GM20431 (cell line): ENCODE data around the gene CYP2D6.
"Not testable (repeated sequence)": the region's sequence is repeated elsewhere in the genome, so short reads cannot be mapped to it uniquely, and the experiment has no call there.

Source experiments
- in situ Hi-C: fragments of 300-500 bp; cut with MseI, MboI; formaldehyde crosslinking; loops from one replicate; pipeline ENCODE4 v1.15.0; 2020; ENCODE audit warnings: low sequenced_read_pairs; ENCODE audit not compliant: unreplicated experiment

CYP2D6 gene

DNA sequence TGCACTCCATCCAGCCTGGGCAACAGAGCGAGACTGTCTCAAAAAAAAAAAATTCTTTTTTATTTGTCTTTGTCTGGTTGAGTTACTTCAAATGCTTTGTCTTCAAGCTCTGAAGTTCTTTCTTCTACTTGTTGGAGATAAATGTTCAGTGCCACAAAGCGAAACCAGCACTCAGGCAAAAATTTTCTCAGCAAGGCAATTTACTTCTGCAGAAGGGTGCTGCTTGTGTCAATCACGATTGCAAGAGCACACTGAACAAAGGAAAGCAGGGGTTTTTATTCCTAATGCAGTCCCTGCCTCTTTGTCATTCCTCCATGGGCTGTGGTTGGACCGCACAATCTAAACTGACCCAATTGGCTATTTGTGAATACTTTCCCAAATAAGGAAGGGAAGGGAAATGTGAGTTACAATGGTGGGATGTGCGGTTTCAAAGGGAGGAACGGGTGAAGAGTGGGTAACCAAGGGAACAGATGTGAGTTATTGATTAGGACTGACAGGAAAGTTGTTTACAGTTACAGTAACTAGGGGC lies 26.2 kb downstream of the CYP2D6 start:
- in situ Hi-C loops, result not testable (repeated sequence)

- in situ Hi-C loops, result no loop called here
These were observed 29.4 kb downstream of the CYP2D6 start for GRCh38 chr22:42101199-42101598.

DNA sequence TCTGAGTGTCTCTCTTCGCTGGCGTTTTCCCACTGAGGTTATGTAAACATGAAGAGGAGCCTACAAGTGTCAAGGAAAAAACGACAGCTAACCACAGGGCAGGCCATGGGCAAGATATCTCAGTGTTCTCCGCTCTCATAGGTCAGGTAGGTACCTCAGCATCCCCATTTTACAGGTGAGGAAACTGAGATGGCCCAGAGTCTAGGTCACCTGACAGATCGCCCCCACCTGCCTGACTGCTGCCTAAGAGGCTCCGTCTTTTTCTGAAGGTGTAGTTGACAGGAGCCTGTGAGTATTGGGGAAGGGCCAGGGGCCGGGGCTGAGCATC lies 39.2 kb downstream of the CYP2D6 start:
- in situ Hi-C loops, result no loop called here

DNA sequence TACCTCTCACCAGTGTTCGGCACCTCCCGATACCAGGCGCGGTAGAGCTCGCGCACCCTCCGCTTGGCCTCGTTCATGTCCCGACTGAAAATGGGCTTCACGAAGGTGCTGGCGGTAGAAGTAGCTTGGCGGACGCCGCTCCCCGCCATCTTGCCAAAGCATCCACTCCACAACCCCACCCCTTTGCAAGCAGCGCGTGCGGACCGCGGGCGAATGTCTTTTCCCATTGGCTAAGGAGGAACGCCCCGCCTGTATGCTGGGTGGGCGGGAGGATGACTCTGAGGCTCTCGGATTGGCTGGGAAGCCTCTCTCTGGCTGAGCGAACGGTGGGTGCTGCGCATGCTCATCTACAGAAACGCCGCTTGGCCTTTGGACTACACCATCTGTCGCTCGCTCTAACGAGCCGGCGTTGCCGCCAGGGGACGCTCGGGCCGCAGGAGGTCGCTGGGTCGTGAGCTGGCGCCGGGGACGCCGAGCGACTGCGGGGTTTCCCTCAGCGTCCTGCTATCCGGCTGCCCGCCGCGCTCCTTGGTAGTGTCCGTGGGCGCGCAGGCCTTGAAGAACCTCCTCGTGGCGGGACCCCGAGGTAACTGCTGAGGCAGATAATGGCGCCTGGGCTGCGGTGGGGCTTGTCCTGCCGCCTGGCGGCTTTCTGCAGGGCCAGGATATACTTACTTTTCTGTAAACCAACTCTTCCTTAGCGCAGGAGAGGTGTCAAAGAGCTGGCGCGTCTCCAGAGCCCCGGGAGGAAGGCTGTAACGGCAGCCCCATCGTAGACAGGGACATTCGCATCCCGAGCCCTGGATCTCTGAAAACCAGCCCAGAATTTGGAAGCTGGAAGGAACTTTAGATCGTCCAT lies 39.8 kb downstream of the CYP2D6 start, which contains the start of gene NDUFA6:
NDUFA6 (minus strand) TSS at position 177 of the 859 bp plus-strand sequence; CDS start at position 149, 28 bp downstream.
- in situ Hi-C loops, result no loop called here

DNA sequence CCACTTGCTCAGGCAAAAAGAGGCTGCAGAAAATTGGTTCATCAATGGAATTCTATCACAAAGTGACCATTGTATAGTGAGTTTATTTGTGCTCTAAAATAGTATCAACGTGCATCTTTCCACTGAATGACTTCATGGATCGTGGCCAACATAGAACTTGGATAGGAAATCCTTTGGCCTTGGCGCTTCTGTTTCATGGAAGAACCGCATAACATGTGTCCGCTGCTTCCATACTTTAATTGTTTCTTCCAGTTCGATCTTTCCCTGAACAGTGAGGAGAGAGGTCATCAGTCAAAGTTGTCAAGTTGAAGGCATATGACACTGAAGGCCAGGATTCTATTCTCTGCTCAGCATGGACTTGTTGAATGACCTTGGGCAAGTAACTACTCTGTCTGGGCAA lies 44.6 kb downstream of the CYP2D6 start:
- in situ Hi-C loops, result no loop called here

GRCh38 chr22:42084874-42085273 lies 45.7 kb downstream of the CYP2D6 start:
- in situ Hi-C loops, result no loop called here

DNA sequence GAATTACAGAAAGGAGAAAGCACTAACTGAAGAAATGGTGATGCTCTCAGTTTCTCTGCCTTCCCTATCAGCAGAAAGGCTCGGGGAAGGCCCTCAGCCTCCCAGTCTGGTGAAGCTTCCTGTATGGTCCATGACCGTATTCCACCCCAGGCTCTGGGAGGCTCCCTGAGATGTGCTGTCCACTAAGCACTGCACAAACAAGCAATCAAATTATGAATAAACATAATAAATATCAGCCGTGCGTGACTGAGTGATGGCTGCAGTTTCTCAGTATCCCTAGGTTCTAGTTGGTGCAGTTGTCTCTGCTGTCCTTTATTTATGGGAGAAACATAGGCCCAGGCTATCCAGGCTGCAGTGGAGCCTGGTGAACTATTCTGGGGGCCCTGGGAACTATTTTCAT lies 47.5 kb downstream of the CYP2D6 start:
- in situ Hi-C loops, result no loop called here

- in situ Hi-C loops, result no loop called here
These were observed 50.3 kb downstream of the CYP2D6 start for GRCh38 chr22:42080287-42080686.

DNA sequence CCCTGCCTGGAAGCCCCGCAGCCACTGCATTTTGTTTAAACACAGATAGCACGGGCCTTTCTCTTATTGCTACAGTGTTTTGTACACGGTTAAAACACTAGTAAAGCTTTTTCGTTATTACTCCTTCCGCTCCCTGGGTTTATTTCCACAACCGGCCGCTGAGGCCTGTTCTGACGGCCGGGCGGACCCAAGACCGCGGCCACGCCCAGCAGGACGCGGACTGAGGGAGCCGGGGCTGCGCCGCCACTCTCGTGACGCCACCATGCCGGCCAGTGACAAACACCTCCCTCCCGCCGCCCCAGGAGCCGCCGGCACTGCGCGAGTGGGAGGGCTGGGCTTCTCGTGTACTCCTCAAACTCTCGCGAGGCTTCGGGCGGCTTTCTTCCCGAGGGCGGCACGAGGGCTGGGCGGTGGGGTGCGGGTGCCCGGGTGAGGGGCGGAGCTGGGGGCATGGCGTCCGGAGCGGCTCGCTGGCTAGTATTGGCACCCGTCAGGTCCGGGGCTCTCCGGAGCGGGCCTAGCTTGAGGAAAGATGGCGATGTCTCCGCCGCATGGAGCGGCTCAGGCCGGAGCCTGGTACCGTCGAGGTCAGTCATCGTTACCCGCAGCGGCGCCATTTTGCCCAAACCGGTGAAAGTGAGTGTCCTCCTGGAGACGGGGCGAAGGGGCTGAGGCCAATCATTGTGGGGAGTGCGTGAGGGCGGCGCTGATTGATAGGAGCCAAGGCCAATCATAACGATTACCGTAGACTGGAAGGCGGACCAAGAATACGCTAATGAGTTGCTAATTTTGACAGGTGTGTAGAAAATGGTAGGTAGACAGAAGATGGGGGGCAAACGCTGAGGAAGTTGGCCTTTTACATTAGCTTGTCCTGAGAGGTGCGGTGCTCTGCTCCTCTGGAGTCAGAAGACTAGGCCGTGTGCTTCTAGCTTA lies 51.0 kb downstream of the CYP2D6 start, which contains the start of gene SMDT1:
SMDT1 (plus strand) TSS at position 382 of the 933 bp plus-strand sequence; CDS start at position 451, 69 bp downstream.
- in situ Hi-C loops, result no loop called here

DNA sequence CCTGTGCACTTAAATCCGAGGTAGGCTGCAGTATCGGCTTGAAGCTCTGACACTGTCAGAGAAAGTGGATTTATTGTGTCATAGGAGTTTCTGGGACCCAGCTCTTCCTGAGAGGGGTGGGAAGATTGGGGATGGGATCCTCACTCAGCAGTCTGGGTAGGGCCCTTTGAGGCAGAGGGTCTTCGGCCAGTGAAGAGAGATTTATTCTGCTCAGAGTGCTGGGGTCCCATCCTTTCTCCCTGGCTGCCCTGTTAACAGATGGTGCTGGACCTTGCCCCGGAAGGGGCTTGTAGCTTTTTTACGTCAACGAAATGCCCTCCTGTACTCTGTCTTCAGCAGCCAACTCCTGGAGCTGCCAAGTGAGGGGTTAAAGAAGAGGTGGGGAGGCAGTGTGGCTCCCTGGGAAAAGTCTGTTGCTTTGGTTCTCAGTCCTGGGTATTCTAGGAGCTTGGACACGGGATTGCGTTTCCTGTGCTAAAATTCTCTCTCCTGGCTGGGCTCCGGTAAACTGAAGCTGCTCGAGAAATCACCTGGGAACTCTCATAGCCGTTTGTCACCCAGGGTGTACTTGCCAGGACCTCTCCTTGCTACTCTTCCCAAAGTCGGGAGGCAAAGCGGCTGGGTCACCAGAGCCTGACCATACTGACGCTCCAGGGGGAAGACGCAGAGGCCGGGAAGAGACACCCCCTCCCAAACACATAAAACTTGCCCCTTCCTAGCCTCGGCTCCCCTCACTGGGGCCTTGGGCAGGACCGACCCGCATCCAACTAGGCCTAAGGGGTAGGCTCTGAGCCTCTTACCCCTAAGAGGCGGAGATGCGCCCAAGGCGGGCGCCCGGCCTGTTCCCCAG lies 51.9 kb downstream of the CYP2D6 start:
- in situ Hi-C loops, result no loop called here

DNA sequence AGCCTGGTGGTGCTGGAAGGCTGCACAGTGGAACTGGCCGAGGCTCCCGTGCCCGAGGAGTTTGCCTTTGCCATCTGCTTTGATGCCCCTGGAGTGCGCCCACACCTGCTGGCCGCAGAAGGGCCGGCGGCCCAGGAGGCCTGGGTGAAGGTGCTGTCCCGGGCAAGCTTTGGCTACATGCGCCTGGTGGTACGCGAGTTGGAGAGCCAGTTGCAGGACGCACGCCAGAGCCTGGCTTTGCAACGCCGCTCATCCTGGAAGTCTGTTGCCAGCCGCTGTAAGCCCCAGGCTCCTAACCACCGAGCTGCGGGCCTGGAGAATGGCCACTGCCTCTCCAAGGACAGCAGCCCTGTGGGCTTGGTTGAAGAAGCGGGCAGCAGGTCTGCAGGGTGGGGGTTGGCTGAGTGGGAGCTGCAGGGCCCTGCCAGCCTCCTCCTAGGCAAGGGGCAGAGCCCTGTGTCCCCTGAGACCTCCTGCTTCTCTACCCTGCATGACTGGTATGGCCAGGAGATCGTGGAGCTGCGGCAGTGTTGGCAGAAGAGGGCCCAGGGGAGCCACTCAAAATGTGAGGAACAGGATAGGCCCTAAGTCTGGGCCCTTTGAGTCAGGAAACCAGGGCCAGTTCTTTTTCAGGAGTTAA lies 53.0 kb downstream of the CYP2D6 start:
- in situ Hi-C loops, result no loop called here

DNA sequence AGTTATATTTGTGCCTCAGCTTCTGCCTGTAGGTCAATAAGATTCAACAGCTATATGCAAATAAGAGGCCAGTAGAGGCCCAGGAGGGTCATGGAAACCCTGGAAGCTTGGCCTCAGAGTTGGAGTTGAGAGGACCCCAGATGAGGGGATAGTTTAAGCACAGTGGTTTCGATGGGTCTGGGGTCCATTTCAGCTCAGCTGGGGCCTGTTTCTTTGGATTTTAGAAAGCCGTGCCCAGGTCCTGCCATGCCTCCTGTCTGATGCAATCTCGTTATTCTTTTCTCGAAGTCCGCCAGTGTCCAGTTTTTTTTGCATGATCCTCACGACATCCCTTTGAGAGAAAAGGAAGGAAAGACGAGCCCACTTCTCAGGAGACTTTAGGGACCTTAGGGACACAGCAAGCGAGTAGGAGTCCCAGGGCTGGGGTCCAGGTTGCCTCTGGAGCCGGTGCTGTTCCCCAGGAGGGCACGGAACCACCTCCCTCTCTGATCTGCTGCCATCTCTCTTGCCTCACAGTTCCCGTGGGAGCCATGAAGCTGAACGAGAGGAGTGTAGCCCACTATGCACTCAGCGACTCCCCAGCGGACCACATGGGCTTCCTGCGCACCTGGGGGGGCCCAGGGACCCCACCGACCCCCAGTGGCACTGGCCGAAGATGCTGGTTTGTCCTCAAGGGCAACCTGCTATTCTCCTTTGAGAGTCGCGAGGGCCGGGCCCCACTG lies 53.7 kb downstream of the CYP2D6 start:
- in situ Hi-C loops, result no loop called here
